Endodermal cell (in vitro differentiated cells): ENCODE measurements around the gene HSF4. TPM values are rescaled to one million over a fixed set of nuclear protein-coding genes. Genes with fewer than 3 reads are reported as not detected.
A peak's percentile ranks its signal among the peaks of the same experiment; 100 is the strongest.

Experiments used
- DNase-seq: peaks from one replicate; pipeline ENCODE4 v3.0.0-alpha.2; 2017
- H3K27ac ChIP-seq: 2 replicates; pipeline ENCODE4 v1.5.1; 2013; ENCODE audit warnings: mild to moderate bottlenecking, low read depth, low read length, moderate library complexity
- H3K27me3 ChIP-seq: 2 replicates; pipeline ENCODE4 v1.6.1; 2013; ENCODE audit warnings: mild to moderate bottlenecking, low read length, moderate library complexity; ENCODE audit not compliant: insufficient read depth, control insufficient read depth, poor library complexity, severe bottlenecking
- H3K36me3 ChIP-seq: 2 replicates; pipeline ENCODE4 v1.7.0; 2013; ENCODE audit warnings: mild to moderate bottlenecking, low read length, moderate library complexity; ENCODE audit not compliant: control insufficient read depth, insufficient read depth
- H3K4me1 ChIP-seq: one replicate; pipeline ENCODE4 v1.7.0; 2013; ENCODE audit warnings: low read length; ENCODE audit not compliant: control insufficient read depth, insufficient read depth
- H3K4me3 ChIP-seq: 2 replicates; pipeline ENCODE4 v1.5.1; 2013; ENCODE audit warnings: mild to moderate bottlenecking, low read length, moderate library complexity
- H3K9ac ChIP-seq: 2 replicates; pipeline ENCODE4 v1.6.1; 2013; ENCODE audit warnings: mild to moderate bottlenecking, low read length, moderate library complexity; ENCODE audit not compliant: poor library complexity, severe bottlenecking; ENCODE audit errors: extremely low read depth
- H3K9me3 ChIP-seq: 2 replicates; pipeline ENCODE4 v1.6.1; 2013; ENCODE audit warnings: mild to moderate bottlenecking, low read length, moderate library complexity; ENCODE audit not compliant: control insufficient read depth
- H3K27ac Mint-ChIP-seq: 2 replicates; pipeline ENCODE4 v1.8.0; 2020; ENCODE audit warnings: mixed read lengths
- H3K27me3 Mint-ChIP-seq: 2 replicates; pipeline ENCODE4 v1.8.0; 2021; ENCODE audit warnings: mild to moderate bottlenecking, mixed read lengths; ENCODE audit not compliant: insufficient read depth
- H3K36me3 Mint-ChIP-seq: 2 replicates; pipeline ENCODE4 v1.8.0; 2020; ENCODE audit warnings: low read depth, mixed read lengths
- H3K4me1 Mint-ChIP-seq: 2 replicates; pipeline ENCODE4 v1.8.0; 2020; ENCODE audit warnings: mixed read lengths
- H3K4me3 Mint-ChIP-seq: 2 replicates; pipeline ENCODE4 v1.8.0; 2020; ENCODE audit warnings: mild to moderate bottlenecking, moderate library complexity, mixed read lengths
- H3K9me3 Mint-ChIP-seq: 2 replicates; pipeline ENCODE4 v1.8.0; 2020; ENCODE audit warnings: mild to moderate bottlenecking, mixed read lengths
- CTCF ChIP-seq: fragments of 200-600 bp; sonication (generic); conservative IDR thresholded peaks from 2 replicates; pipeline ENCODE4 v1.5.0; 2021; ENCODE audit warnings: antibody characterized with exemption, mild to moderate bottlenecking
- WGBS, 2 experiments: methylation state at CpG; one replicate each; pipeline versions ENCODE4 v1.1.5 to v1.1.7; 2013; ENCODE audit warnings: missing lambda C conversion rate in 2 of 2, mixed read lengths in 1 of 2; ENCODE audit not compliant: insufficient coverage in 1 of 2, insufficient read length in 1 of 2; 5-methylcytosine and 5-hydroxymethylcytosine counted together
- long read RNA-seq, 4 experiments: library from polyadenylated mRNA in 2 of 4; library from RNA in 1 of 4; library from capped mRNA in 1 of 4; stranded (forward) in 3 of 4; unstranded in 1 of 4; transcript quantifications; one replicate each; pipeline ENCODE4 v2.0.0, GENCODE V29; 2020 to 2021; ENCODE audit warnings: inconsistent platforms in 1 of 4
- polyA plus RNA-seq, 2 experiments: library from polyadenylated mRNA; stranded (reverse); fragments of 50-300 nt; gene quantifications; one replicate each; pipeline ENCODE4 v1.2.3, GENCODE V29; 2013
- total RNA-seq, 2 donors: library from RNA; stranded (reverse); fragmentation: NEBNext Ultra II Directional in 1 of 2; extraction: Animal tissue kit (Norgen Biotek cat#: 25700) in 1 of 2; gene quantifications; 2 replicates in 1 of 2; 3 replicates in 1 of 2; pipeline ENCODE4 v1.2.1, GENCODE V29; 2021

The HSF4 gene
- 1 to 10 TPM; 2.0 to 6.8 TPM for total RNA-seq
- polyA plus RNA-seq (2013, experiment 1 of 2) = 1.2 TPM
- polyA plus RNA-seq (2013, experiment 2 of 2) = 1.6 TPM
- long read RNA-seq, experiment 1 = 0 reads
- long read RNA-seq, experiment 2 = 0 reads
- long read RNA-seq, experiment 3 = 0 reads
- long read RNA-seq, experiment 4 = 0 reads

- Mint-ChIP-seq H3K4me1 (no peaks in the 10 kb centered on the region), H3K9me3 (peaks cover 2% of the 10 kb centered on the region), H3K36me3 (no peaks in the 10 kb centered on the region), H3K27ac (no peak within 1 kb of the TSS), H3K4me3 (peak within 1 kb of the TSS; percentile 21), H3K27me3 (peaks cover 98% of the 10 kb centered on the region)
- WGBS, 2 experiments = 5 to 10% methylated on average over 12 to 41 of the region's 41 CpGs
- no peak for TF ChIP-seq CTCF
- peak within 1 kb of the TSS; percentile 66 for H3K4me3 ChIP-seq
- no peaks in the 10 kb centered on the region for H3K9me3 ChIP-seq
- H3K27me3 ChIP-seq = peaks cover 100% of the 10 kb centered on the region
- H3K4me1 ChIP-seq = no peaks in the 10 kb centered on the region
- H3K9ac ChIP-seq = no peak within 1 kb of the TSS
- peak; percentile 69 for DNase-seq
- no peaks in the 10 kb centered on the region for H3K36me3 ChIP-seq
- H3K27ac ChIP-seq = no peak within 1 kb of the TSS
These were observed at the start of gene HSF4 for GRCh38 chr16:67164599-67165061. Gene HSF4 (plus strand): TSS chr16:67164745. CDS start chr16:67164812, 67 bp downstream.

- Histone ChIP-seq H3K4me1 (no peaks in the 10 kb centered on the region), H3K36me3 (peaks cover 8% of the 10 kb centered on the region), H3K27me3 (no peaks in the 10 kb centered on the region), H3K4me3 (no peak overlapping the region), H3K27ac (no peak overlapping the region), H3K9me3 (no peaks in the 10 kb centered on the region), H3K9ac (no peak overlapping the region)
- TF ChIP-seq CTCF = no peak
- no peak for DNase-seq
- Mint-ChIP-seq H3K27ac (no peak overlapping the region), H3K27me3 (peaks cover 1% of the 10 kb centered on the region), H3K4me1 (peaks cover 18% of the 10 kb centered on the region), H3K36me3 (peaks cover 11% of the 10 kb centered on the region), H3K9me3 (no peaks in the 10 kb centered on the region), H3K4me3 (no peak overlapping the region)
- WGBS, 2 experiments = 83 to 93% methylated on average over 2 of the region's 2 CpGs
These were observed 49.8 kb upstream of the HSF4 start for GRCh38 chr16:67114793-67115192.

GRCh38 chr16:67115639-67116038 is 48.9 kb upstream of the HSF4 start:
- Histone ChIP-seq H3K36me3 (peaks cover 17% of the 10 kb centered on the region), H3K27me3 (no peaks in the 10 kb centered on the region), H3K4me1 (no peaks in the 10 kb centered on the region), H3K27ac (no peak overlapping the region), H3K4me3 (no peak overlapping the region), H3K9me3 (no peaks in the 10 kb centered on the region), H3K9ac (no peak overlapping the region)
- no peak for DNase-seq
- no peak overlapping the region for H3K27ac Mint-ChIP-seq
- no peak overlapping the region for H3K4me3 Mint-ChIP-seq
- H3K4me1 Mint-ChIP-seq = peaks cover 15% of the 10 kb centered on the region
- 83 to 95% methylated on average over 6 to 7 of the region's 7 CpGs for WGBS, 2 experiments
- peaks cover 20% of the 10 kb centered on the region for H3K36me3 Mint-ChIP-seq
- TF ChIP-seq CTCF = no peak
- H3K9me3 Mint-ChIP-seq = no peaks in the 10 kb centered on the region
- H3K27me3 Mint-ChIP-seq = no peaks in the 10 kb centered on the region
